GM12878 (cell line): ENCODE results near the gene TCF25. TPM values are rescaled to one million over a fixed set of nuclear protein-coding genes. Genes with fewer than 3 reads are reported as not detected.
A peak's percentile ranks its signal among the peaks of the same experiment; 100 is the strongest.
"Not testable (repeated sequence)": the region's sequence is repeated elsewhere in the genome, so short reads cannot be mapped to it uniquely, and the experiment has no call there.

ENCODE experiments used
- ATAC-seq: fragments of 200-7000 bp; cut with Tn5 transposase; 3 replicates; pipeline ENCODE4 v1.9.1; 2020; ENCODE audit warnings: mild to moderate bottlenecking, moderate library complexity
- BruUV-seq: library from RNA; stranded (reverse); fragments of 400-500 nt; replicated peaks from 2 replicates; lab custom pipeline; 2021; lab: Mats Ljungman, UMichigan
- CTCF ChIA-PET: fragments of 300-600 bp; sonication (Branson Sonifier 250); formaldehyde crosslinking; extraction: SDS; loops from one replicate; lab custom pipeline; 2021; ENCODE audit warnings: inconsistent platforms; lab: Yijun Ruan, JAX
- POLR2A ChIA-PET: fragments of 350-600 bp; formaldehyde crosslinking; extraction: SDS; loops from one replicate; lab custom pipeline; 2021; ENCODE audit warnings: inconsistent platforms; lab: Charles Lee
- RAD21 ChIA-PET: fragments of 300-600 bp; sonication (Branson Sonifier 250); formaldehyde crosslinking; loops from one replicate; lab custom pipeline; 2023; ENCODE audit warnings: antibody characterized with exemption; ENCODE audit not compliant: unreplicated experiment; lab: Charles Lee
- SMC1A ChIA-PET: fragments of 300-600 bp; sonication (Branson Sonifier 250); formaldehyde crosslinking; loops from one replicate; lab custom pipeline; 2023; ENCODE audit not compliant: unreplicated experiment, uncharacterized antibody; lab: Charles Lee
- DNase-seq: peaks from one replicate; pipeline ENCODE4 v3.0.0-alpha.2; 2011; ENCODE audit warnings: low read depth, low spot score
- FAIRE-seq: peaks from 3 replicates; lab custom pipeline; 2011; peaks lifted over from hg19 to GRCh38; lab: Jason Lieb, UNC
- H2AFZ ChIP-seq: 2 replicates; pipeline ENCODE4 v1.6.0; 2011; ENCODE audit warnings: low read depth, low read length, control low read depth; ENCODE audit not compliant: control insufficient read depth
- H3K27ac ChIP-seq: 2 replicates; pipeline ENCODE4 v1.5.1; 2011; ENCODE audit warnings: control low read depth; ENCODE audit not compliant: control insufficient read depth, insufficient read depth
- H3K27me3 ChIP-seq, 2 experiments: replicated peaks in 1 of 2; 2 replicates each; pipeline versions ENCODE4 v1.6.0 to v1.6.1; 2011; ENCODE audit warnings: low read length in 1 of 2; ENCODE audit not compliant: control insufficient read depth in 2 of 2, insufficient read depth in 2 of 2
- H3K36me3 ChIP-seq, 2 experiments: 2 replicates each; pipeline ENCODE4 v1.5.1; 2011; ENCODE audit warnings: low read length in 1 of 2; ENCODE audit not compliant: control insufficient read depth in 2 of 2, insufficient read depth in 2 of 2
- H3K4me1 ChIP-seq: 2 replicates; pipeline ENCODE4 v1.6.1; 2011; ENCODE audit warnings: mild to moderate bottlenecking, low read length, moderate library complexity, mixed read lengths; ENCODE audit not compliant: control insufficient read depth, insufficient read depth
- H3K4me2 ChIP-seq: 2 replicates; pipeline ENCODE4 v1.6.0; 2011; ENCODE audit warnings: control low read depth; ENCODE audit not compliant: control insufficient read depth, insufficient read depth
- H3K4me3 ChIP-seq: fragments of 200-600 bp; sonication (generic); 2 replicates; pipeline ENCODE4 v1.5.1; 2016
- H3K79me2 ChIP-seq: 2 replicates; pipeline ENCODE4 v1.6.0; 2011; ENCODE audit warnings: low read length; ENCODE audit not compliant: control insufficient read depth, insufficient read depth
- H3K9ac ChIP-seq: 2 replicates; pipeline ENCODE4 v1.8.0; 2011; ENCODE audit warnings: low read length, control low read depth, mixed read lengths; ENCODE audit not compliant: control insufficient read depth, insufficient read depth
- H3K9me3 ChIP-seq: replicated peaks from 3 replicates; pipeline ENCODE4 v1.5.1; 2011; ENCODE audit warnings: mild to moderate bottlenecking, low read length; ENCODE audit not compliant: control insufficient read depth, insufficient read depth
- H4K20me1 ChIP-seq: 2 replicates; pipeline ENCODE4 v1.6.0; 2011; ENCODE audit not compliant: control insufficient read depth, insufficient read depth
- BHLHE40 ChIP-seq, 2 experiments: fragments of 450-650 bp in 1 of 2; IDR thresholded peaks; 2 replicates each; pipeline ENCODE4 v1.6.1; 2011 to 2017; ENCODE audit warnings: low read depth in 2 of 2, borderline replicate concordance in 1 of 2, improper control_type of control experiment in 1 of 2, low read length in 1 of 2, mild to moderate bottlenecking in 1 of 2
- CBX3 ChIP-seq: fragments of 200-600 bp; sonication (generic); IDR thresholded peaks from 2 replicates; pipeline ENCODE4 v1.6.1; 2016; ENCODE audit warnings: low read depth, borderline replicate concordance
- CEBPB ChIP-seq, 2 experiments: fragments of 150-350 bp in 1 of 2; IDR thresholded peaks; 2 replicates each; pipeline ENCODE4 v1.6.1; 2012 to 2014; ENCODE audit warnings: low read depth in 2 of 2, low read length in 2 of 2, borderline replicate concordance in 1 of 2, inconsistent platforms in 1 of 2
- EGR1 ChIP-seq, 2 experiments: IDR thresholded peaks; 1 replicate in 1 of 2; 2 replicates in 1 of 2; pipeline ENCODE4 v1.6.1; 2011 to 2012; ENCODE audit warnings: low read depth in 2 of 2, low read length in 2 of 2, borderline replicate concordance in 1 of 2, mild to moderate bottlenecking in 1 of 2, moderate library complexity in 1 of 2
- EP300 ChIP-seq, 2 experiments: fragments of 150-350 bp in 1 of 2; IDR thresholded peaks; 2 replicates each; pipeline ENCODE4 v1.6.1; 2011 to 2012; ENCODE audit warnings: low read depth in 2 of 2, low read length in 2 of 2, borderline replicate concordance in 1 of 2, improper control_type of control experiment in 1 of 2, inconsistent platforms in 1 of 2; ENCODE audit not compliant: control insufficient read depth in 1 of 2
- GATAD2B ChIP-seq: fragments of 450-650 bp; conservative IDR thresholded peaks from 2 replicates; pipeline ENCODE4 v1.6.1; 2017; ENCODE audit warnings: low read depth, mild to moderate bottlenecking, moderate library complexity
- JUND ChIP-seq: IDR thresholded peaks from 2 replicates; pipeline ENCODE4 v1.6.1; 2012; ENCODE audit warnings: low read depth, mild to moderate bottlenecking, low read length, improper control_type of control experiment, moderate library complexity
- NBN ChIP-seq: fragments of 450-650 bp; IDR thresholded peaks from 2 replicates; pipeline ENCODE4 v1.6.1; 2016
- NFYA ChIP-seq: IDR thresholded peaks from 2 replicates; pipeline ENCODE4 v1.6.1; 2011; ENCODE audit warnings: low read depth, mild to moderate bottlenecking, low read length, improper control_type of control experiment, borderline replicate concordance
- NR2C1 ChIP-seq: fragments of 450-650 bp; IDR thresholded peaks from 2 replicates; pipeline ENCODE4 v1.6.1; 2017; ENCODE audit warnings: antibody characterized with exemption, mild to moderate bottlenecking, moderate library complexity
- POLR2AphosphoS2 ChIP-seq: IDR thresholded peaks from 2 replicates; pipeline ENCODE4 v1.6.1; 2011; ENCODE audit warnings: low read depth, mild to moderate bottlenecking, low read length, improper control_type of control experiment, moderate library complexity
- RB1 ChIP-seq: fragments of 450-650 bp; formaldehyde crosslinking; IDR thresholded peaks from 2 replicates; pipeline ENCODE4 v1.6.1; 2017; ENCODE audit warnings: mild to moderate bottlenecking, borderline replicate concordance
- SMC3 ChIP-seq: IDR thresholded peaks from 2 replicates; pipeline ENCODE4 v1.6.1; 2011; ENCODE audit warnings: low read length, improper control_type of control experiment, borderline replicate concordance
- TARDBP ChIP-seq: IDR thresholded peaks from 2 replicates; pipeline ENCODE4 v1.6.1; 2016; ENCODE audit warnings: borderline replicate concordance
- USF2 ChIP-seq: IDR thresholded peaks from 2 replicates; pipeline ENCODE4 v1.6.1; 2011; ENCODE audit warnings: low read depth, low read length, improper control_type of control experiment, borderline replicate concordance
- WGBS: methylation state at CpG from one replicate; pipeline ENCODE4 v1.1.6; 2016; ENCODE audit warnings: low lambda C conversion rate; ENCODE audit not compliant: insufficient replicate concordance, insufficient coverage; ENCODE audit errors: missing lambda C conversion rate; 5-methylcytosine and 5-hydroxymethylcytosine counted together
- in situ Hi-C: fragments of 300-500 bp; cut with MboI; formaldehyde crosslinking; loops from 9 replicates; pipeline ENCODE4 v1.14.3; 2018; ENCODE audit warnings: mixed read lengths
- intact Hi-C: fragments of 100-400 bp; cut with micrococcal nuclease; formaldehyde crosslinking; loops from one replicate; pipeline ENCODE4 v1.14.2; 2022; ENCODE audit not compliant: unreplicated experiment
- polyA plus RNA-seq, 11 experiments: library from polyadenylated mRNA; depleted of rRNA in 4 of 11; unstranded in 6 of 11; stranded (reverse) in 5 of 11; fragments of >200 nt; fragmentation: Nextera tagmentation in 4 of 11; fragmentation: Illumina TruSeq in 1 of 11; extraction: Ambion mirVana in 4 of 11; extraction: Trizol in 1 of 11; gene quantifications; 1 replicate in 1 of 11; 2 replicates in 10 of 11; pipeline versions ENCODE4 v1.2.1 to v1.2.3, GENCODE V29; 2011 to 2016; ENCODE audit warnings: inconsistent platforms in 2 of 11, missing spikeins in 2 of 11, low read depth in 1 of 11
- total RNA-seq, 4 experiments: library from RNA; depleted of rRNA in 3 of 4; stranded (reverse); fragments of >200 nt in 3 of 4; fragmentation: Illumina TruSeq in 1 of 4; extraction: Trizol in 1 of 4; gene quantifications; 2 replicates each; pipeline versions ENCODE4 v1.2.1 to v1.2.3, GENCODE V29; 2013 to 2021

Gene TCF25
- total and polyA plus RNA-seq, 10 of the 15 experiments (the other 5 are each of a cell fraction or from before 2014, with no cell fraction given), result 8.4 to 130 (median 89.4) TPM

- TF ChIP-seq CBX3 (no peak), NBN (peak; percentile 32), SMC3 (no peak), NR2C1 (no peak), EGR1 (IDR thresholded peaks at IDR 0.05; ENCODE audit: borderline replicate concordance in 1 of 2, low read depth in 2 of 2, low read length in 2 of 2) (peak in 1 of 2 experiments; percentile 40; a peak in 1 of 3 replicates), TARDBP (no peak), POLR2AphosphoS2 (peak; percentile 74), USF2 (no peak), RB1 (peak; percentile 67), CEBPB (IDR thresholded peaks at IDR 0.05; ENCODE audit: borderline replicate concordance in 1 of 2, low read depth in 2 of 2, low read length in 2 of 2) (no peak), EP300 (IDR thresholded peaks at IDR 0.05; ENCODE audit: borderline replicate concordance in 1 of 2, control insufficient read depth in 1 of 2, low read depth in 2 of 2, low read length in 2 of 2) (no peak), GATAD2B (peak; percentile 88; the same call in 1 of the 2 replicates), NFYA (no peak), JUND (no peak), BHLHE40 (IDR thresholded peaks at IDR 0.05; ENCODE audit: borderline replicate concordance in 1 of 2, low read depth in 2 of 2, low read length in 1 of 2) (peak; percentile 18 to 21; a peak in 1 of 4 replicates)
Measured at GRCh38 chr16:89873109-89873971, at the start of gene TCF25 (continued).

GRCh38 chr16:89823824-89824148 is 49.6 kb upstream of the TCF25 start:
- RAD21 ChIA-PET, H3K4me3 ChIP-seq, DNase-seq, POLR2A ChIA-PET, H3K79me2 ChIP-seq, H4K20me1 ChIP-seq, SMC1A ChIA-PET, BruUV-seq, ATAC-seq, H3K36me3 ChIP-seq, H2AFZ ChIP-seq, in situ Hi-C loops, H3K9ac ChIP-seq, H3K27me3 ChIP-seq, H3K4me1 ChIP-seq, H3K9me3 ChIP-seq, FAIRE-seq, H3K27ac ChIP-seq, intact Hi-C loops, H3K4me2 ChIP-seq: not testable (repeated sequence)
- WGBS, result 56% methylated on average over 5 of the region's 5 CpGs
- CTCF ChIA-PET, result interaction anchor here (0.6 kb wide), 1 partner anchor 30 kb away, joined by 4 read pairs; no protein-coding TSS in a partner anchor
